Astrocyte (in vitro differentiated cells and primary cell): ENCODE measurements around the gene ZDHHC8. TPM values are rescaled to one million over a fixed set of nuclear protein-coding genes. Genes with fewer than 3 reads are reported as not detected.

ENCODE experiments used
- DNase-seq: peaks from one replicate; pipeline ENCODE4 v3.0.0-alpha.2; 2010; ENCODE audit warnings: low read depth
- FAIRE-seq: peaks from 2 replicates; lab custom pipeline; 2011; peaks lifted over from hg19 to GRCh38; lab: Jason Lieb, UNC
- H2AFZ ChIP-seq: 2 replicates; pipeline ENCODE4 v1.6.0; 2012; ENCODE audit warnings: low read depth, low read length, inconsistent platforms
- H3K27ac ChIP-seq: 2 replicates; pipeline ENCODE4 v1.5.1; 2011; ENCODE audit warnings: low read depth, low read length, inconsistent platforms
- H3K27me3 ChIP-seq: 2 replicates; pipeline ENCODE4 v1.6.0; 2011; ENCODE audit warnings: low read length, inconsistent platforms; ENCODE audit not compliant: insufficient read depth
- H3K36me3 ChIP-seq: 2 replicates; pipeline ENCODE4 v1.5.1; 2011; ENCODE audit warnings: low read length, inconsistent platforms; ENCODE audit not compliant: insufficient read depth
- H3K4me1 ChIP-seq: 2 replicates; pipeline ENCODE4 v1.5.1; 2011; ENCODE audit warnings: low read length, inconsistent platforms; ENCODE audit not compliant: insufficient read depth
- H3K4me2 ChIP-seq: 2 replicates; pipeline ENCODE4 v1.6.0; 2012; ENCODE audit warnings: low read length, inconsistent platforms
- H3K4me3 ChIP-seq: 2 replicates; pipeline ENCODE4 v1.5.1; 2011; ENCODE audit warnings: low read depth, mild to moderate bottlenecking, low read length, inconsistent platforms; ENCODE audit not compliant: insufficient read depth
- H3K79me2 ChIP-seq: 2 replicates; pipeline ENCODE4 v1.6.0; 2012; ENCODE audit warnings: mild to moderate bottlenecking, low read length, inconsistent platforms; ENCODE audit not compliant: insufficient read depth
- H3K9ac ChIP-seq: 2 replicates; pipeline ENCODE4 v1.6.0; 2012; ENCODE audit warnings: mild to moderate bottlenecking, low read length, inconsistent platforms
- H3K9me3 ChIP-seq: 2 replicates; pipeline ENCODE4 v1.5.1; 2012; ENCODE audit warnings: low read depth, mild to moderate bottlenecking, low read length, inconsistent platforms; ENCODE audit not compliant: insufficient read depth
- H4K20me1 ChIP-seq: 2 replicates; pipeline ENCODE4 v1.6.0; 2012; ENCODE audit warnings: low read length, inconsistent platforms; ENCODE audit not compliant: insufficient read depth
- H3K27ac Mint-ChIP-seq: one replicate; pipeline ENCODE4 v1.8.0; 2021; ENCODE audit warnings: mild to moderate bottlenecking, mixed read lengths; ENCODE audit not compliant: unreplicated experiment
- H3K27me3 Mint-ChIP-seq: one replicate; pipeline ENCODE4 v1.8.0; 2021; ENCODE audit warnings: low read depth, mixed read lengths; ENCODE audit not compliant: unreplicated experiment
- H3K36me3 Mint-ChIP-seq: one replicate; pipeline ENCODE4 v1.8.0; 2021; ENCODE audit warnings: low read depth, mixed read lengths; ENCODE audit not compliant: unreplicated experiment
- H3K4me1 Mint-ChIP-seq: one replicate; pipeline ENCODE4 v1.8.0; 2021; ENCODE audit warnings: low read depth, mixed read lengths; ENCODE audit not compliant: unreplicated experiment
- H3K4me3 Mint-ChIP-seq: one replicate; pipeline ENCODE4 v1.8.0; 2021; ENCODE audit warnings: mild to moderate bottlenecking, moderate library complexity, mixed read lengths; ENCODE audit not compliant: unreplicated experiment
- H3K9me3 Mint-ChIP-seq: one replicate; pipeline ENCODE4 v1.8.0; 2021; ENCODE audit warnings: mild to moderate bottlenecking, mixed read lengths; ENCODE audit not compliant: unreplicated experiment
- EZH2 ChIP-seq: IDR thresholded peaks from 2 replicates; pipeline ENCODE4 v1.6.1; 2012; ENCODE audit warnings: mild to moderate bottlenecking, low read length, inconsistent platforms; ENCODE audit not compliant: insufficient read depth
- total RNA-seq: library from RNA; stranded (reverse); gene quantifications from 2 replicates; pipeline ENCODE4 v1.2.1, GENCODE V29; 2021
- TF ChIP-seq, protein P1 (sequence below): IDR thresholded peaks from 2 replicates; pipeline ENCODE4 v1.5.1; 2011; ENCODE audit warnings: low read depth, mild to moderate bottlenecking, inconsistent platforms, low read length, moderate library complexity; ENCODE audit not compliant: insufficient read depth

ZDHHC8 gene
- total RNA-seq, 1 donor from 2014 or later: 88.3 TPM

DNA sequence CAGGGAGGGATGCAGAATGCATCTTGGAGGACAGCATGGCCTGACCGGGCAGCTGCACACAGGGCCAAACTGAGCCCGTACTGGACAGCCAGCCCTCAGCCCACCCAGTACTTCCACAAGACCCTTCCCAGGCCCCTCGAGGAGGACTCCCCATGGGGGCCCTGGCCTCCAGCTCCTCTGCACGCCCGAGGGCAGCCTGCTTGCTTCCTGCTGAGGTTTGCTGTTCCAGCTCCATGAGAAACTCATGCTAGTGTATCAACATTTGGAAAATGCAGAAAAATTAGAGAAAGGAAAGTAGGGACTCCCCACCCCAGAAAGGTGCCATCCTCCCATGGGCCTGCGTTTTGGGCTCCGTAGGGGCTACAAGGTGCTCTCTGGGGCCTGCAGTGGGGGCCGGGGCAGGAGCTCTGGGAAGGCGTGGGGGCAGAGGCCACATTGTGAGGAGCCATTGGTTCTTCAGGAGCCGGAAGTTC is 40.6 kb downstream of the ZDHHC8 start:
- FAIRE-seq (no peak), DNase-seq (no peak)
- Mint-ChIP-seq H3K9me3 (no peaks in the 10 kb centered on the region), H3K27ac (no peak overlapping the region), H3K4me1 (no peaks in the 10 kb centered on the region), H3K4me3 (no peak overlapping the region), H3K36me3 (no peaks in the 10 kb centered on the region), H3K27me3 (peaks cover 23% of the 10 kb centered on the region)
- Histone ChIP-seq H3K79me2 (no peaks in the 10 kb centered on the region), H4K20me1 (no peaks in the 10 kb centered on the region), H3K27me3 (no peaks in the 10 kb centered on the region), H3K9ac (no peak overlapping the region), H2AFZ (no peak overlapping the region), H3K36me3 (no peaks in the 10 kb centered on the region), H3K4me3 (no peak overlapping the region), H3K4me1 (no peaks in the 10 kb centered on the region), H3K4me2 (no peak overlapping the region), H3K9me3 (no peaks in the 10 kb centered on the region), H3K27ac (no peak overlapping the region)
- TF ChIP-seq, protein P1, sequence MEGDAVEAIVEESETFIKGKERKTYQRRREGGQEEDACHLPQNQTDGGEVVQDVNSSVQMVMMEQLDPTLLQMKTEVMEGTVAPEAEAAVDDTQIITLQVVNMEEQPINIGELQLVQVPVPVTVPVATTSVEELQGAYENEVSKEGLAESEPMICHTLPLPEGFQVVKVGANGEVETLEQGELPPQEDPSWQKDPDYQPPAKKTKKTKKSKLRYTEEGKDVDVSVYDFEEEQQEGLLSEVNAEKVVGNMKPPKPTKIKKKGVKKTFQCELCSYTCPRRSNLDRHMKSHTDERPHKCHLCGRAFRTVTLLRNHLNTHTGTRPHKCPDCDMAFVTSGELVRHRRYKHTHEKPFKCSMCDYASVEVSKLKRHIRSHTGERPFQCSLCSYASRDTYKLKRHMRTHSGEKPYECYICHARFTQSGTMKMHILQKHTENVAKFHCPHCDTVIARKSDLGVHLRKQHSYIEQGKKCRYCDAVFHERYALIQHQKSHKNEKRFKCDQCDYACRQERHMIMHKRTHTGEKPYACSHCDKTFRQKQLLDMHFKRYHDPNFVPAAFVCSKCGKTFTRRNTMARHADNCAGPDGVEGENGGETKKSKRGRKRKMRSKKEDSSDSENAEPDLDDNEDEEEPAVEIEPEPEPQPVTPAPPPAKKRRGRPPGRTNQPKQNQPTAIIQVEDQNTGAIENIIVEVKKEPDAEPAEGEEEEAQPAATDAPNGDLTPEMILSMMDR: no peak
- no peak for TF ChIP-seq EZH2

DNA sequence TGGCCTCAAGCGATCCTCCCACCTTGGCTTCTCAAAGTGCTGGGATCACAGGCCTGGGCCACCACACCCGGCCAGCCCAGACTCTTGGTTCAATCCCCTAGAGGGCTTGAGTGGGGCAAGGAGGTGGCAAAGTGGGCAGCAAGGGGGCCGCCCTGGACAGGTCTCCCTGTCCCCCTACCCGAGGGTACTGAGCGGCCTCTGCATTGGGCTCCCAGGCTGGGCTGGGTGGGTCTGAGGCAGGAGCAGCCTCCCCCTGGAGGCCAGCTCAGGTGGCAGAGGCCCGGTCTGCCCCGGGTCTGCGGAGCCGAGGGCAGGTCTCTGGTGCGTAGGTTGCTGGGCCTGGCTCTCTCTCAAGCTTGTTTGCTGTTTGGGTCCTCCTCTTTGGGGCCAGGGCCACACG is 41.6 kb downstream of the ZDHHC8 start:
- no peak for TF ChIP-seq EZH2
- TF ChIP-seq, protein P1: no peak
- Mint-ChIP-seq H3K27ac (no peak overlapping the region), H3K4me3 (no peak overlapping the region), H3K27me3 (peaks cover 26% of the 10 kb centered on the region), H3K36me3 (no peaks in the 10 kb centered on the region), H3K9me3 (no peaks in the 10 kb centered on the region), H3K4me1 (no peaks in the 10 kb centered on the region)
- H2AFZ ChIP-seq: no peak overlapping the region
- H4K20me1 ChIP-seq: no peaks in the 10 kb centered on the region
- H3K4me1 ChIP-seq: no peaks in the 10 kb centered on the region
- no peak for DNase-seq
- no peak overlapping the region for H3K4me2 ChIP-seq
- H3K27me3 ChIP-seq: no peaks in the 10 kb centered on the region
- no peak overlapping the region for H3K27ac ChIP-seq
- no peak for FAIRE-seq
- no peaks in the 10 kb centered on the region for H3K9me3 ChIP-seq
- no peaks in the 10 kb centered on the region for H3K36me3 ChIP-seq
- H3K4me3 ChIP-seq: no peak overlapping the region
- no peak overlapping the region for H3K9ac ChIP-seq
- H3K79me2 ChIP-seq: no peaks in the 10 kb centered on the region

DNA sequence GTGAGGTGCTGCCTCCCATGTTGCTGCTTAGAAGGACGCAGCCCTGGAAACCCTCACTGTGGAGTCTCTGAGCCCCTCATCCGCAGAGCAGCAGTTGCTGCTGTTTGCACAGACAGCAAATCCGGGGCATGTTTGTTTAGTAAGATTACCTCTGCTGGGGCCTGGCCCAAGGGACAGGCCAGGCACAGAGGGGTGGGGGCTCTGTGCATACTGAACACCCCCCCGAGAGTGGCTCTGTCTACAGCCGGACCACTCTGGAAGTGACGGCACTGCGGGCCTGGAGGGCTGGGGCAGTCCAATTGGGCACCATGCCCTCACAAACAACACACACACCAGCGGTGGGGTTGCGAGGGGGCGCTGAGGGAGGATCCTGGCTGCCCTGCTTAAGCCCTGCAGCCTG is 42.2 kb downstream of the ZDHHC8 start:
- no peak for DNase-seq
- TF ChIP-seq, protein P1: no peak
- no peak for FAIRE-seq
- H4K20me1 ChIP-seq: no peaks in the 10 kb centered on the region
- H3K27ac ChIP-seq: no peak overlapping the region
- Mint-ChIP-seq H3K27ac (no peak overlapping the region), H3K9me3 (no peaks in the 10 kb centered on the region), H3K4me3 (no peak overlapping the region), H3K36me3 (no peaks in the 10 kb centered on the region), H3K4me1 (no peaks in the 10 kb centered on the region), H3K27me3 (peaks cover 30% of the 10 kb centered on the region)
- H3K4me3 ChIP-seq: no peak overlapping the region
- no peak overlapping the region for H2AFZ ChIP-seq
- H3K36me3 ChIP-seq: no peaks in the 10 kb centered on the region
- no peak overlapping the region for H3K4me2 ChIP-seq
- H3K27me3 ChIP-seq: no peaks in the 10 kb centered on the region
- H3K79me2 ChIP-seq: no peaks in the 10 kb centered on the region
- no peaks in the 10 kb centered on the region for H3K9me3 ChIP-seq
- no peaks in the 10 kb centered on the region for H3K4me1 ChIP-seq
- H3K9ac ChIP-seq: no peak overlapping the region
